Left ventricle myocardium inferior (tissue), 1 donor: ENCODE data around the gene LCN15. TPM values are rescaled to one million over a fixed set of nuclear protein-coding genes. Genes with fewer than 3 reads are reported as not detected.
"Not testable (repeated sequence)": the region's sequence is repeated elsewhere in the genome, so short reads cannot be mapped to it uniquely, and the experiment has no call there.

Source experiments
- DNase-seq: peaks from one replicate; pipeline ENCODE4 v3.0.0-alpha.2; 2020
- H3K27ac ChIP-seq: fragments of 200-600 bp; replicated peaks from 2 replicates; pipeline ENCODE4 v1.8.0; 2021
- H3K27me3 ChIP-seq: fragments of 200-600 bp; 2 replicates; pipeline ENCODE4 v1.8.0; 2021; ENCODE audit warnings: low read depth
- H3K36me3 ChIP-seq: fragments of 200-600 bp; 2 replicates; pipeline ENCODE4 v1.8.0; 2021
- H3K4me1 ChIP-seq: fragments of 200-600 bp; 2 replicates; pipeline ENCODE4 v1.8.0; 2021
- H3K4me3 ChIP-seq: fragments of 200-600 bp; 2 replicates; pipeline ENCODE4 v1.8.0; 2021; ENCODE audit warnings: mild to moderate bottlenecking, moderate library complexity
- H3K9me3 ChIP-seq: fragments of 200-600 bp; replicated peaks from 2 replicates; pipeline ENCODE4 v1.8.0; 2021
- intact Hi-C: fragments of 100-400 bp; cut with micrococcal nuclease; formaldehyde crosslinking; loops from one replicate; pipeline ENCODE4 v1.11.0; 2022
- total RNA-seq: library from RNA; stranded (reverse); fragmentation: NEBNext Ultra II Directional; extraction: Animal tissue kit (Norgen Biotek cat#: 25700); gene quantifications from one replicate; pipeline ENCODE4 v1.2.1, GENCODE V29; 2021
- TF ChIP-seq, protein P1 (sequence below): fragments of 200-600 bp; IDR thresholded peaks from 2 replicates; pipeline ENCODE4 v1.8.0; 2021; ENCODE audit warnings: antibody characterized with exemption, mild to moderate bottlenecking, borderline replicate concordance
- donor health status: DM: no; HTN: yes; CAD: no; lungs with severe emphysema.

The LCN15 gene
- total RNA-seq, 1 donor from 2014 or later, result 0.41 TPM

DNA sequence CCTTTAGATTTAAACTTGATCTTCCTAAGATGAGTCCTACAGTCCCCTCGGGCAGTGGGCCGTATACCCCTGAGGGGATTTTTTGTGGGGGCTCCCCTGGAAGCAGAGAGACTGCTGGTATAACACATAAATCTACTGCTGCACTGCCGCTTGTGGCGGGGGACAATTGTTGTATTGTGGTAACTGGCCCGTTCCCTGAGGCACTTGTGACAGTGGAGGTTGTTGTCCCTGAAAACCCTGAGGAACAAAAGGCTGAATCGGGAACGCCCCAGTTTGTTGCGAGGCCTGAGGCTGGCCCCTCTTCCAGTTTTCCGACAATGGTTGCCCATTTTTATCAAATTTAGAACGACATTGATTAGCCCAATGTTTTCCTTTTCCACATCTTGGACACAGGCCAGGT, 22.1 kb upstream of the LCN15 start:
- TF ChIP-seq, protein P1, sequence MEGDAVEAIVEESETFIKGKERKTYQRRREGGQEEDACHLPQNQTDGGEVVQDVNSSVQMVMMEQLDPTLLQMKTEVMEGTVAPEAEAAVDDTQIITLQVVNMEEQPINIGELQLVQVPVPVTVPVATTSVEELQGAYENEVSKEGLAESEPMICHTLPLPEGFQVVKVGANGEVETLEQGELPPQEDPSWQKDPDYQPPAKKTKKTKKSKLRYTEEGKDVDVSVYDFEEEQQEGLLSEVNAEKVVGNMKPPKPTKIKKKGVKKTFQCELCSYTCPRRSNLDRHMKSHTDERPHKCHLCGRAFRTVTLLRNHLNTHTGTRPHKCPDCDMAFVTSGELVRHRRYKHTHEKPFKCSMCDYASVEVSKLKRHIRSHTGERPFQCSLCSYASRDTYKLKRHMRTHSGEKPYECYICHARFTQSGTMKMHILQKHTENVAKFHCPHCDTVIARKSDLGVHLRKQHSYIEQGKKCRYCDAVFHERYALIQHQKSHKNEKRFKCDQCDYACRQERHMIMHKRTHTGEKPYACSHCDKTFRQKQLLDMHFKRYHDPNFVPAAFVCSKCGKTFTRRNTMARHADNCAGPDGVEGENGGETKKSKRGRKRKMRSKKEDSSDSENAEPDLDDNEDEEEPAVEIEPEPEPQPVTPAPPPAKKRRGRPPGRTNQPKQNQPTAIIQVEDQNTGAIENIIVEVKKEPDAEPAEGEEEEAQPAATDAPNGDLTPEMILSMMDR, result no peak
- Histone ChIP-seq H3K27ac (no peak overlapping the region), H3K4me1 (peaks cover 18% of the 10 kb centered on the region), H3K9me3 (no peaks in the 10 kb centered on the region), H3K36me3 (no peaks in the 10 kb centered on the region), H3K4me3 (no peak overlapping the region), H3K27me3 (no peaks in the 10 kb centered on the region)
- intact Hi-C loops, result loop anchor here (5.0 kb wide), 1 partner anchor 251 kb away; no protein-coding TSS in a partner anchor
- DNase-seq, result no peak

GRCh38 chr9:136785565-136786355, 21.4 kb upstream of the LCN15 start:
- H3K4me3 ChIP-seq, H3K27ac ChIP-seq, H3K36me3 ChIP-seq, H3K9me3 ChIP-seq, H3K27me3 ChIP-seq, DNase-seq: not testable (repeated sequence)
- intact Hi-C loops, result loop anchor here (5.0 kb wide), 1 partner anchor 252 kb away; no protein-coding TSS in a partner anchor
- H3K4me1 ChIP-seq, result peaks cover 16% of the 10 kb centered on the region

GRCh38 chr9:136784997-136785361, 20.7 kb upstream of the LCN15 start:
- Histone ChIP-seq H3K36me3 (no peaks in the 10 kb centered on the region), H3K9me3 (no peaks in the 10 kb centered on the region), H3K27ac (no peak overlapping the region), H3K27me3 (no peaks in the 10 kb centered on the region), H3K4me3 (no peak overlapping the region), H3K4me1 (peaks cover 9% of the 10 kb centered on the region)
- TF ChIP-seq, protein P1, result no peak
- DNase-seq, result no peak
- intact Hi-C loops, result loop anchor here (5.0 kb wide), 1 partner anchor 252 kb away; no protein-coding TSS in a partner anchor

GRCh38 chr9:136784249-136784996, 20.1 kb upstream of the LCN15 start:
- TF ChIP-seq, protein P1, result peak; percentile 62
- no peak for DNase-seq
- H3K27ac ChIP-seq, result no peak overlapping the region
- H3K4me3 ChIP-seq, result no peak overlapping the region
- H3K27me3 ChIP-seq, result no peaks in the 10 kb centered on the region
- peaks cover 7% of the 10 kb centered on the region for H3K4me1 ChIP-seq
- H3K36me3 ChIP-seq, result no peaks in the 10 kb centered on the region
- H3K9me3 ChIP-seq, result no peaks in the 10 kb centered on the region
- intact Hi-C loops, result no loop called here

- intact Hi-C loops, result no loop called here
- DNase-seq, result no peak
- H3K4me3 ChIP-seq, result no peak overlapping the region
- H3K9me3 ChIP-seq, result no peaks in the 10 kb centered on the region
- no peak overlapping the region for H3K27ac ChIP-seq
- TF ChIP-seq, protein P1, result no peak
- H3K27me3 ChIP-seq, result no peaks in the 10 kb centered on the region
- peaks cover 2% of the 10 kb centered on the region for H3K4me1 ChIP-seq
- no peaks in the 10 kb centered on the region for H3K36me3 ChIP-seq
Measured at GRCh38 chr9:136782452-136782851, 18.1 kb upstream of the LCN15 start.

- Histone ChIP-seq H3K27me3 (no peaks in the 10 kb centered on the region), H3K27ac (no peak overlapping the region), H3K4me1 (no peaks in the 10 kb centered on the region), H3K9me3 (no peaks in the 10 kb centered on the region), H3K36me3 (no peaks in the 10 kb centered on the region), H3K4me3 (no peak overlapping the region)
- intact Hi-C loops, result no loop called here
- no peak for DNase-seq
- TF ChIP-seq, protein P1, result no peak
Measured at GRCh38 chr9:136779808-136780207, 15.5 kb upstream of the LCN15 start.
